Mesendoderm (in vitro differentiated cells): ENCODE results near the gene PBX2. TPM values are rescaled to one million over a fixed set of nuclear protein-coding genes. Genes with fewer than 3 reads are reported as not detected.
A peak's percentile ranks its signal among the peaks of the same experiment; 100 is the strongest.

Experiments
- DNase-seq: peaks from one replicate; pipeline ENCODE4 v3.0.0; 2013
- H2AK5ac ChIP-seq: 2 replicates; pipeline ENCODE4 v1.6.1; 2013; ENCODE audit warnings: low read length, inconsistent platforms
- H2BK120ac ChIP-seq: 2 replicates; pipeline ENCODE4 v1.6.1; 2013; ENCODE audit warnings: low read depth, mild to moderate bottlenecking, low read length, moderate library complexity, mixed read lengths
- H2BK15ac ChIP-seq: replicated peaks from 2 replicates; pipeline ENCODE4 v1.6.1; 2013; ENCODE audit warnings: low read depth, mild to moderate bottlenecking, moderate library complexity
- H2BK5ac ChIP-seq: 2 replicates; pipeline ENCODE4 v1.6.1; 2013; ENCODE audit warnings: low read length, inconsistent platforms
- H3K18ac ChIP-seq: 2 replicates; pipeline ENCODE4 v1.6.1; 2013; ENCODE audit warnings: mild to moderate bottlenecking, low read length, mixed read lengths
- H3K23ac ChIP-seq: one replicate; pipeline ENCODE4 v1.6.1; 2013; ENCODE audit warnings: low read length
- H3K27ac ChIP-seq: 2 replicates; pipeline ENCODE4 v1.5.1; 2013; ENCODE audit warnings: low read depth, mild to moderate bottlenecking, inconsistent platforms, low read length, moderate library complexity
- H3K27me3 ChIP-seq: 2 replicates; pipeline ENCODE4 v1.6.1; 2013; ENCODE audit warnings: low read length, control low read depth, mild to moderate bottlenecking, inconsistent platforms; ENCODE audit not compliant: insufficient read depth, poor library complexity
- H3K36me3 ChIP-seq: 2 replicates; pipeline ENCODE4 v1.6.1; 2013; ENCODE audit warnings: low read length, inconsistent platforms; ENCODE audit not compliant: control insufficient read depth, insufficient read depth
- H3K4ac ChIP-seq: one replicate; pipeline ENCODE4 v1.6.1; 2013; ENCODE audit warnings: low read depth, mild to moderate bottlenecking, low read length, moderate library complexity
- H3K4me1 ChIP-seq: 2 replicates; pipeline ENCODE4 v1.6.1; 2013; ENCODE audit warnings: low read depth, low read length, inconsistent platforms; ENCODE audit not compliant: control insufficient read depth
- H3K4me2 ChIP-seq: 2 replicates; pipeline ENCODE4 v1.6.1; 2013; ENCODE audit warnings: low read length
- H3K4me3 ChIP-seq: 2 replicates; pipeline ENCODE4 v1.5.1; 2013; ENCODE audit warnings: mild to moderate bottlenecking, low read length
- H3K56ac ChIP-seq: one replicate; pipeline ENCODE4 v1.6.1; 2013; ENCODE audit warnings: low read length
- H3K79me1 ChIP-seq: 2 replicates; pipeline ENCODE4 v1.6.1; 2013; ENCODE audit warnings: low read length, inconsistent platforms
- H3K79me2 ChIP-seq: 2 replicates; pipeline ENCODE4 v1.6.1; 2013; ENCODE audit warnings: mild to moderate bottlenecking, low read length; ENCODE audit not compliant: control insufficient read depth, insufficient read depth
- H3K9ac ChIP-seq: 2 replicates; pipeline ENCODE4 v1.6.1; 2013; ENCODE audit warnings: low read length, inconsistent platforms
- H4K5ac ChIP-seq: one replicate; pipeline ENCODE4 v1.6.1; 2013; ENCODE audit warnings: low read length
- H4K8ac ChIP-seq: one replicate; pipeline ENCODE4 v1.6.1; 2013; ENCODE audit warnings: low read depth, mild to moderate bottlenecking, control low read depth, low read length, moderate library complexity
- WGBS: extraction: QIAGEN DNeasy Blood & Tissue Kit; methylation state at CpG from one replicate; pipeline ENCODE4 v1.1.7; 2013; ENCODE audit warnings: low lambda C conversion rate, missing lambda C conversion rate; ENCODE audit not compliant: insufficient coverage; ENCODE audit errors: extremely low coverage; 5-methylcytosine and 5-hydroxymethylcytosine counted together
- polyA plus RNA-seq, 2 experiments: library from polyadenylated mRNA; stranded (reverse); fragments of 200-250 nt; gene quantifications; one replicate each; pipeline ENCODE4 v1.2.3, GENCODE V29; 2013

PBX2 gene
- polyA plus RNA-seq (2013, experiment 1 of 2) = 51.4 TPM
- 52.0 TPM for polyA plus RNA-seq (2013, experiment 2 of 2)

DNA sequence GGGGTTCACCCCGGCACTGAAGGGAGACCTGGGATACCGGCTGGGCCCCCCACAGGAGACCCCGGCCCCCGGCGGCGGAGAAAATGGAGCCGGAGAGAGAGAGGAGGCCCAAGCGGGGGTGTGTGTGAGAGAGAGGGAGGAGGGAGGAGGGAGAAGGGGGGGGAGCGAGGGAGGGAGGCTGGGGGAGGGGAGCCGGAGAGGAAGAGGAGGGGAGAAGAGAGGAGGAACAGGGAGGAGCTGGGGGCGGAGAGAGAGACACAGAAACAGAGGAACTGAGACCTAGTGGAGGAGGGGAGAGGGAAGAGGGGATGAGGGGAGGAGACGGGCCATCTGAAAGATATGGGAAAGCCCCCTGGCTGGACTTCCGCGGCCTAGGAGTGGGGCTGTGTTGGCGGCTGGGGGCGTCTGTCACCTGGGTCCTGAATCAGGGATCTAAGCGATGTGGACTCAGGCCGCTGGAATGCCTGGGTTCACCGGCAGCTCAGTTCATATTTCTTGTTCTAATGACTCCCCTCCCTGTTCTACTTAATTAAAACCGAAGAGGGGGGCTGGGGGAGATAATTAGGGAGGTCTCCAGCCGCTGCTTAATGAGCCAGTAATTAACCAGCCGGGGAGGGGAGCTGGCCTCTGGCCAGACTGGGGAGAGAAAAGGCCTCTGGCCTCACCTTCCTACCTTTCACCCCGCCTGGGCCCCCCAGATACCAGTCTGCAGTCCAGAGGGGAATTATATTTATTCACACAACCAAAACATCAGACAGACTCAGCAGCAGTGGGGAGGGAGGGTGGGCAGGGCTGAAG is at the start of gene PBX2:
Gene PBX2 (minus strand): TSS at position 149 of the 798 bp plus-strand sequence. CDS start 287 bp downstream, outside the sequence.
- peak within 1 kb of the TSS; percentile 92 for H3K27ac ChIP-seq
- H3K79me2 ChIP-seq = peaks cover 13% of the 10 kb centered on the region
- peak within 1 kb of the TSS; percentile 37 for H2AK5ac ChIP-seq
- no peaks in the 10 kb centered on the region for H3K27me3 ChIP-seq
- H3K4ac ChIP-seq = peak within 1 kb of the TSS; percentile 99
- H4K5ac ChIP-seq = peak within 1 kb of the TSS; percentile 56
- peak within 1 kb of the TSS; percentile 59 for H2BK5ac ChIP-seq
- no CpG with 5 or more reads among the region's 23 CpGs for WGBS
- peak; percentile 96 for DNase-seq
- peaks cover 17% of the 10 kb centered on the region for H3K4me1 ChIP-seq
- H3K36me3 ChIP-seq = peaks cover 7% of the 10 kb centered on the region
- H3K23ac ChIP-seq = peak within 1 kb of the TSS; percentile 24
- peak within 1 kb of the TSS; percentile 94 for H3K9ac ChIP-seq
- peak within 1 kb of the TSS; percentile 99 for H3K18ac ChIP-seq
- peak within 1 kb of the TSS; percentile 67 for H3K4me2 ChIP-seq
- H2BK120ac ChIP-seq = peak within 1 kb of the TSS; percentile 69
- H3K79me1 ChIP-seq = peaks cover 12% of the 10 kb centered on the region
- H3K56ac ChIP-seq = peak within 1 kb of the TSS; percentile 93
- H2BK15ac ChIP-seq = peak within 1 kb of the TSS; percentile 61
- H3K4me3 ChIP-seq = peak within 1 kb of the TSS; percentile 69
- peak within 1 kb of the TSS; percentile 90 for H4K8ac ChIP-seq

DNA sequence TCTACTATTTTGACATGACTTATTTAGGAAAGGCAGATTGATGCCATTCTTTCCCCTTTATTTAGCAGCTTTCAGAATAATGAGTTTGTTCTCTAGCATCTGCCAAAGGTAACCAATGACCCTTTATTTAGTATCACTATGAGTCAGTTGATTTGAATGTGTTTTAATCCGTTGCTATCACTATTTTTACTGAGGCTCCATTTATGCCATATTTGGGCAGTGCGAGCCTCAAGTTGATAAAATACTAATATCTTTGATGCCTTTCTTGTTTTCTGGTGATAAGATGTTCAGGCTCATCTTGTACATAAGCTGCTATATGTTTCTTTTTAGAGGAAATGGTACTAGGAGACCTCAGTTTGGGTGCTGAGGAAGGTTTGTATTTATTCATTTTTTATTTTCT is 49.5 kb upstream of the PBX2 start:
- Histone ChIP-seq H3K23ac (no peak overlapping the region), H3K56ac (no peak overlapping the region), H3K18ac (no peak overlapping the region), H3K4me2 (no peak overlapping the region), H2BK15ac (no peak overlapping the region), H3K4ac (no peak overlapping the region), H3K79me2 (no peaks in the 10 kb centered on the region), H2BK120ac (no peak overlapping the region), H3K36me3 (no peaks in the 10 kb centered on the region), H3K79me1 (no peaks in the 10 kb centered on the region), H4K5ac (no peak overlapping the region), H3K27ac (no peak overlapping the region), H3K4me3 (no peak overlapping the region), H3K9ac (no peak overlapping the region), H2AK5ac (no peak overlapping the region), H4K8ac (no peak overlapping the region), H2BK5ac (no peak overlapping the region), H3K4me1 (no peaks in the 10 kb centered on the region), H3K27me3 (no peaks in the 10 kb centered on the region)
- DNase-seq = no peak
- no CpG with 5 or more reads among the region's 2 CpGs for WGBS

GRCh38 chr6:32234934-32235333 is 44.9 kb upstream of the PBX2 start:
- no CpG with 5 or more reads among the region's 4 CpGs for WGBS
- Histone ChIP-seq H3K56ac (no peak overlapping the region), H3K4me3 (no peak overlapping the region)

GRCh38 chr6:32226434-32226833 is 36.4 kb upstream of the PBX2 start:
- Histone ChIP-seq H3K27me3 (peaks cover 2% of the 10 kb centered on the region), H3K4me2 (no peak overlapping the region)
- no CpG with 5 or more reads among the region's 7 CpGs for WGBS

More at GRCh38 chr6:32234934-32235333, 44.9 kb upstream of the PBX2 start:
- H3K4ac ChIP-seq = no peak overlapping the region
- no peak overlapping the region for H3K18ac ChIP-seq
- H3K23ac ChIP-seq = no peak overlapping the region
- no peak overlapping the region for H3K27ac ChIP-seq
- H3K79me2 ChIP-seq = no peaks in the 10 kb centered on the region
- H2BK5ac ChIP-seq = no peak overlapping the region
- H4K5ac ChIP-seq = no peak overlapping the region
- H3K36me3 ChIP-seq = no peaks in the 10 kb centered on the region
- H2AK5ac ChIP-seq = no peak overlapping the region
- peaks cover 2% of the 10 kb centered on the region for H3K27me3 ChIP-seq
- no peaks in the 10 kb centered on the region for H3K79me1 ChIP-seq
- no peak overlapping the region for H4K8ac ChIP-seq
- no peak overlapping the region for H2BK15ac ChIP-seq
- no peak overlapping the region for H3K9ac ChIP-seq
- H2BK120ac ChIP-seq = no peak overlapping the region
- no peaks in the 10 kb centered on the region for H3K4me1 ChIP-seq
- peak; percentile 31 for DNase-seq
- H3K4me2 ChIP-seq = no peak overlapping the region

DNA sequence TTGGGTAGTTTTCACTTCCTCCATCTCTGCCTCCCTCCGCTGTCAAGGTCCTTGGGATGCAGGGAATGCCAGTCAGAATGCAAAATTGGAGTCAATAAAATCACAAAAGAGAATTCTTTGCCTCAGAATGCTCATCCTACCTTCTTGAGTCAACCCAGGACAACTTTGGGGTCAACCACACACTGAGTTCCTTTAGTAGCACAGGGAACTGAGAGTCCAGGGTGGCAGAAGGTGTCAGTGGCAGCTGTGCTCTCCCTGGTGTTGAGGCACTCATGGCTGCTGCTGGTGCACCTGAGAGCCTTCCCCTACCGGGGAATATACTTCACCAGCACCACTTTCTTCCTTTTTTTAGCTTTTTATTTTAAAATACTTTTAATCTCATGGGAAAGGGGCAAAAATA is 34.7 kb upstream of the PBX2 start:
- no peak overlapping the region for H2AK5ac ChIP-seq
- H3K36me3 ChIP-seq = no peaks in the 10 kb centered on the region
- H3K18ac ChIP-seq = no peak overlapping the region
- H3K79me1 ChIP-seq = no peaks in the 10 kb centered on the region
- H2BK120ac ChIP-seq = no peak overlapping the region
- no peak overlapping the region for H3K56ac ChIP-seq
- H4K8ac ChIP-seq = no peak overlapping the region
- no peaks in the 10 kb centered on the region for H3K27me3 ChIP-seq
- H3K27ac ChIP-seq = no peak overlapping the region
- DNase-seq = no peak
- H3K4me3 ChIP-seq = no peak overlapping the region
- H2BK5ac ChIP-seq = no peak overlapping the region
- H3K4me2 ChIP-seq = no peak overlapping the region
- no peak overlapping the region for H4K5ac ChIP-seq
- no peaks in the 10 kb centered on the region for H3K4me1 ChIP-seq
- no peaks in the 10 kb centered on the region for H3K79me2 ChIP-seq
- no peak overlapping the region for H3K23ac ChIP-seq
- no peak overlapping the region for H3K4ac ChIP-seq
- WGBS = no CpG with 5 or more reads among the region's 2 CpGs
- H2BK15ac ChIP-seq = no peak overlapping the region
- H3K9ac ChIP-seq = no peak overlapping the region

More at GRCh38 chr6:32226434-32226833, 36.4 kb upstream of the PBX2 start:
- Histone ChIP-seq H2BK5ac (no peak overlapping the region), H3K79me2 (no peaks in the 10 kb centered on the region), H4K8ac (no peak overlapping the region), H2BK120ac (no peak overlapping the region), H3K4ac (no peak overlapping the region), H2AK5ac (no peak overlapping the region), H3K36me3 (no peaks in the 10 kb centered on the region), H3K4me3 (no peak overlapping the region), H2BK15ac (no peak overlapping the region), H3K23ac (no peak overlapping the region), H3K9ac (no peak overlapping the region), H3K56ac (no peak overlapping the region), H3K4me1 (no peaks in the 10 kb centered on the region), H4K5ac (no peak overlapping the region), H3K79me1 (no peaks in the 10 kb centered on the region), H3K27ac (no peak overlapping the region), H3K18ac (no peak overlapping the region)
- no peak for DNase-seq
